Measurements from ENCODE around the gene CYTH1. TPM values are rescaled to one million over a fixed set of nuclear protein-coding genes. Genes with fewer than 3 reads are reported as not detected.
A peak's percentile ranks its signal among the peaks of the same experiment; 100 is the strongest.

Gene CYTH1
- total and polyA plus RNA-seq, 10 of the 15 experiments (the other 5 are each of a cell fraction or from before 2014, with no cell fraction given): 6.6 to 188 (median 145) TPM

DNA sequence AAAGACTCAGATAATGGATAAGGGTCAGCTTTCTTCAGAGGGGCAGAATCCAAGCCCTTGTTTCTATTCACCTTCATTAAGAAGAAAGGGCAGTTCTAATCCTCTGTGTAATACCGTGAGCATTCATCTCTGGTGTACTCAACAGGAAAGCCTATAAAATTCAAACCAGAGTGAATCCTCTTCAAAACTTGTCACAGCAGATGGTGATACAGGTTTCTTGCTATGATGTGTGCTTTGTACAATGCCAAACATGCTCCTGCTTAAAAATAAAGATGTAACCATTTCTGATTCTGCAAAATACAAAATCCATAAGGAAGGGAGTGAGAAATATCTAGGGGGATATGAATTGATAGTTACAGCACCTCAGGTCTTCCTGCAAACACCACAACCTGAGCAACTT lies 49.7 kb downstream of the CYTH1 start:
- H3K79me2 ChIP-seq (ENCODE audit: control insufficient read depth, insufficient read depth, low read length): peaks cover 95% of the 10 kb centered on the region
- no peaks in the 10 kb centered on the region; the same call in 1 of the 2 replicates for H4K20me1 ChIP-seq (ENCODE audit: control insufficient read depth, insufficient read depth)
- RAD21 ChIA-PET (ENCODE audit: unreplicated experiment): interaction anchor here (1.3 to 20.3 kb wide), 4 partner anchors 18 to 48 kb away, joined by 5 to 537 read pairs (median 8); no protein-coding TSS in a partner anchor
- WGBS (ENCODE audit: insufficient coverage, insufficient replicate concordance, low lambda C conversion rate, missing lambda C conversion rate): 0% methylated on average over 1 of the region's 1 CpG
- peaks cover 0 to 8% of the 10 kb centered on the region in 2 experiments; a peak in 3 of 4 replicates for H3K36me3 ChIP-seq (ENCODE audit: control insufficient read depth in 2 of 2, insufficient read depth in 2 of 2, low read length in 1 of 2)
- DNase-seq (ENCODE audit: low read depth, low spot score) (no peak), ATAC-seq (no peak), FAIRE-seq (no peak)
- peak overlapping the region; percentile 87 for H3K4me2 ChIP-seq (ENCODE audit: control insufficient read depth, insufficient read depth)
- no peaks in the 10 kb centered on the region for H3K9me3 ChIP-seq (replicated peaks; ENCODE audit: control insufficient read depth, insufficient read depth, low read length)
- in situ Hi-C loops (cut with MboI): no loop called here
- H3K27ac ChIP-seq (ENCODE audit: control insufficient read depth, insufficient read depth): peak overlapping the region; percentile 92
- H2AFZ ChIP-seq (ENCODE audit: control insufficient read depth, low read depth, low read length): no peak overlapping the region
- TF ChIP-seq TAF1 (IDR thresholded peaks at IDR 0.05; ENCODE audit: borderline replicate concordance, low read depth, low read length): no peak
- TF ChIP-seq NFYA (IDR thresholded peaks at IDR 0.05; ENCODE audit: borderline replicate concordance, low read depth, low read length): no peak
- no peak for TF ChIP-seq SREBF2 (IDR thresholded peaks at IDR 0.05; ENCODE audit: low read length)
- TF ChIP-seq ZBED1 (IDR thresholded peaks at IDR 0.05; ENCODE audit: borderline replicate concordance): no peak
- TF ChIP-seq, protein P1, sequence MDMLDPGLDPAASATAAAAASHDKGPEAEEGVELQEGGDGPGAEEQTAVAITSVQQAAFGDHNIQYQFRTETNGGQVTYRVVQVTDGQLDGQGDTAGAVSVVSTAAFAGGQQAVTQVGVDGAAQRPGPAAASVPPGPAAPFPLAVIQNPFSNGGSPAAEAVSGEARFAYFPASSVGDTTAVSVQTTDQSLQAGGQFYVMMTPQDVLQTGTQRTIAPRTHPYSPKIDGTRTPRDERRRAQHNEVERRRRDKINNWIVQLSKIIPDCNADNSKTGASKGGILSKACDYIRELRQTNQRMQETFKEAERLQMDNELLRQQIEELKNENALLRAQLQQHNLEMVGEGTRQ (IDR thresholded peaks at IDR 0.05; ENCODE audit: borderline replicate concordance, low read depth, low read length): no peak
- TF ChIP-seq NBN (IDR thresholded peaks at IDR 0.05): no peak
- TF ChIP-seq, protein P2, sequence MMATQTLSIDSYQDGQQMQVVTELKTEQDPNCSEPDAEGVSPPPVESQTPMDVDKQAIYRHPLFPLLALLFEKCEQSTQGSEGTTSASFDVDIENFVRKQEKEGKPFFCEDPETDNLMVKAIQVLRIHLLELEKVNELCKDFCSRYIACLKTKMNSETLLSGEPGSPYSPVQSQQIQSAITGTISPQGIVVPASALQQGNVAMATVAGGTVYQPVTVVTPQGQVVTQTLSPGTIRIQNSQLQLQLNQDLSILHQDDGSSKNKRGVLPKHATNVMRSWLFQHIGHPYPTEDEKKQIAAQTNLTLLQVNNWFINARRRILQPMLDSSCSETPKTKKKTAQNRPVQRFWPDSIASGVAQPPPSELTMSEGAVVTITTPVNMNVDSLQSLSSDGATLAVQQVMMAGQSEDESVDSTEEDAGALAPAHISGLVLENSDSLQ (IDR thresholded peaks at IDR 0.05): no peak
- TF ChIP-seq EGR1 (IDR thresholded peaks at IDR 0.05; ENCODE audit: borderline replicate concordance in 1 of 2, low read depth in 2 of 2, low read length in 2 of 2): no peak
- TF ChIP-seq TBL1XR1 (IDR thresholded peaks at IDR 0.05; ENCODE audit: low read depth, low read length): no peak
- peaks cover 33% of the 10 kb centered on the region for H3K4me1 ChIP-seq (ENCODE audit: control insufficient read depth, insufficient read depth, low read length)
- H3K4me3 ChIP-seq: peak overlapping the region; percentile 70
- no peaks in the 10 kb centered on the region for H3K27me3 ChIP-seq (replicated peaks in 1 of 2; ENCODE audit: control insufficient read depth in 2 of 2, insufficient read depth in 2 of 2, low read length in 1 of 2)
- CTCF ChIA-PET: interaction anchor here (5.2 to 11.7 kb wide), 4 partner anchors 9 to 36 kb away, joined by 45 to 85 read pairs (median 77); no protein-coding TSS in a partner anchor
- no TSS peak for BruUV-seq (replicated peaks)
- POLR2A ChIA-PET: interaction anchor here (0.6 to 21.4 kb wide), 6 partner anchors 10 to 1463 kb away, joined by 3 to 384 read pairs (median 28); no protein-coding TSS in a partner anchor
- SMC1A ChIA-PET (ENCODE audit: uncharacterized antibody, unreplicated experiment): interaction anchor here (0.8 to 20.6 kb wide), 5 partner anchors 9 to 42 kb away, joined by 3 to 490 read pairs (median 4); no protein-coding TSS in a partner anchor
- intact Hi-C loops (cut with micrococcal nuclease; ENCODE audit: unreplicated experiment): no loop called here
- H3K9ac ChIP-seq (ENCODE audit: control insufficient read depth, insufficient read depth, low read length): peak overlapping the region; percentile 70

All from GM12878 (cell line).